SK-N-MC (cell line): ENCODE data around the gene SEC24A.
A peak's percentile ranks its signal among the peaks of the same experiment; 100 is the strongest.
"Not testable (repeated sequence)": the region's sequence is repeated elsewhere in the genome, so short reads cannot be mapped to it uniquely, and the experiment has no call there.

Experiments used
- DNase-seq: peaks from one replicate; pipeline ENCODE4 v3.0.0-alpha.2; 2011; ENCODE audit warnings: low read depth, low spot score
- H3K27ac ChIP-seq: fragments of 200-600 bp; sonication (generic); 2 replicates; pipeline ENCODE4 v1.5.1; 2016; ENCODE audit warnings: mixed run types
- H3K36me3 ChIP-seq: fragments of 200-600 bp; sonication (generic); 2 replicates; pipeline ENCODE4 v1.6.1; 2017; ENCODE audit warnings: antibody characterized with exemption, low read length, mixed read lengths; ENCODE audit not compliant: insufficient read depth
- H3K4me3 ChIP-seq: fragments of 200-600 bp; sonication (generic); 2 replicates; pipeline ENCODE4 v1.5.1; 2016
- H3K9ac ChIP-seq: fragments of 200-600 bp; sonication (generic); 2 replicates; pipeline ENCODE4 v1.8.0; 2017; ENCODE audit warnings: mixed run types, mixed read lengths; ENCODE audit not compliant: insufficient read length
- H3K9me3 ChIP-seq: fragments of 200-600 bp; sonication (generic); 2 replicates; pipeline ENCODE4 v1.6.1; 2017; ENCODE audit warnings: low read depth, mild to moderate bottlenecking, antibody characterized with exemption, low read length, moderate library complexity, mixed read lengths
- EZH2 ChIP-seq: fragments of 200-600 bp; sonication (generic); IDR thresholded peaks from one replicate; pipeline ENCODE4 v1.6.1; 2017; ENCODE audit warnings: antibody characterized with exemption
- FOXP2 ChIP-seq: optimal IDR thresholded peaks from 2 replicates; pipeline ENCODE3; 2011; ENCODE audit warnings: mild to moderate bottlenecking, moderate library complexity; ENCODE audit not compliant: insufficient read depth; ENCODE audit errors: extremely low read length, control extremely low read depth
- POLR2AphosphoS5 ChIP-seq: IDR thresholded peaks from 2 replicates; pipeline ENCODE4 v1.6.1; 2012; ENCODE audit warnings: mild to moderate bottlenecking, low read depth, low read length, borderline replicate concordance

The SEC24A gene

DNA sequence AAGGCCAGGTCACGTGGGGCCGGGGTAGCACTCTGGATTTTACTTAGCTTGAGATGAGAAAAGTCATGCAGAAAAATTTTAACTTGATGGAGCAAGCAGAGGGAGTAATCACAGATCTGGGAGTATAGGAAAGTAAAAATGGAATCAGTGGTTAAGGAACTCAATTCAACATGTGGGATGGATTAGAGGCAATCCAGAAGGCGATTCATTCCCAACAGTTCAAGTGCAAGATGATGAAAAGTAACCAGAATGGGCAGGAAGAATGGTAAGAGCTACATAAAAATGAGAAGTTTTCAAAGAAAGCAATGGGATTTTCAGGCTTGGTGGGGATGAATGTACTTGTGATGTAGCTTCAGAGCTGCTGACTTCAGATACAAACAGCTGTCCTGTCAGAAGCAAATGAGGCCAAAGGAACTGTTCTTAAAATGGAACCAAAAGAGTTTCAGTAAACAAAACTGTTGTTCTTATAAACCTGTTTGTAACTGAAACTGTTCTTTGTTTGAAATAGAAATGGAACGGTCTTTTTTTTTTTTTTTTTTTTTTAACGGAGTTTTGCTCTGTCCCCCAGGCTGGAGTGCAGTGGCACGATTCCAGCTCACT lies 5.6 kb upstream of the SEC24A start:
- Histone ChIP-seq H3K36me3 (no peaks in the 10 kb centered on the region), H3K9ac (no peak overlapping the region), H3K27ac (peak overlapping the region; percentile 42; the same call in 1 of the 2 replicates), H3K4me3 (no peak overlapping the region), H3K9me3 (no peaks in the 10 kb centered on the region)
- no peak for TF ChIP-seq EZH2
- no peak for TF ChIP-seq POLR2AphosphoS5
- no peak for TF ChIP-seq FOXP2
- no peak for DNase-seq

DNA sequence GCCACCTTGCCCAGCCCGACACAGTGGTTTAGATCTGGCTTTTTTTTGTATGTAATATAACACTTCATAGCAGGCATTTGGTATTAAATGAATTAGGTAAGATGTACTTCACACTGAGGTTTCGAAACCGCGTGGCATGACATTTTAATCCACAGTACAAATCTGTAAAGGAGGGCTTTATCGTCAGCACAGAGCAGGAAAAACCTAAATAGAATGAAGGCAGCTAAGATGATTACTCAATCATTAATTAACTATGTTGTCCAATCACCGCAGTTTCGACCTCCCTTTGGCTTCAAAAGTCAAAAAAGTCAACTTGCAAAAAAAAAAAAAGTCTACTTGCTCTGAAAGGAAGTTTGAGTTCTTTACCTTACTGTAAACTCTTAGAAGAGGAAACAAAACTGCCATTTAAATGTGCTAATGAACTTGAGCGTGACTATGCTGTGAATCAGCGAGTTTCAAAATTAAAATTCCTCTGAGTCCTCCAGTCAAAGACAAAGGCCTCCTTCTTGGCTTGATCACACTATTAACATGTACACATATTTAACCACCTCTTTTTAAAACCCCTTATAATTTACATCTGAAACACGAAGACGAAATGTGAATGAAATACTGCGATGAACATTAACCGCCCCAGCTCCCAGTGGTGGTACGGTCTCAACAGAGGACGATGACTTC lies 698 bp upstream of the SEC24A start:
- DNase-seq, result no peak
- peak overlapping the region; percentile 89 for H3K9ac ChIP-seq
- peak overlapping the region; percentile 100 for H3K4me3 ChIP-seq
- H3K36me3 ChIP-seq, result no peaks in the 10 kb centered on the region
- H3K27ac ChIP-seq, result peak overlapping the region; percentile 94
- no peak for TF ChIP-seq FOXP2
- no peak for TF ChIP-seq POLR2AphosphoS5
- TF ChIP-seq EZH2, result no peak
- no peaks in the 10 kb centered on the region for H3K9me3 ChIP-seq

DNA sequence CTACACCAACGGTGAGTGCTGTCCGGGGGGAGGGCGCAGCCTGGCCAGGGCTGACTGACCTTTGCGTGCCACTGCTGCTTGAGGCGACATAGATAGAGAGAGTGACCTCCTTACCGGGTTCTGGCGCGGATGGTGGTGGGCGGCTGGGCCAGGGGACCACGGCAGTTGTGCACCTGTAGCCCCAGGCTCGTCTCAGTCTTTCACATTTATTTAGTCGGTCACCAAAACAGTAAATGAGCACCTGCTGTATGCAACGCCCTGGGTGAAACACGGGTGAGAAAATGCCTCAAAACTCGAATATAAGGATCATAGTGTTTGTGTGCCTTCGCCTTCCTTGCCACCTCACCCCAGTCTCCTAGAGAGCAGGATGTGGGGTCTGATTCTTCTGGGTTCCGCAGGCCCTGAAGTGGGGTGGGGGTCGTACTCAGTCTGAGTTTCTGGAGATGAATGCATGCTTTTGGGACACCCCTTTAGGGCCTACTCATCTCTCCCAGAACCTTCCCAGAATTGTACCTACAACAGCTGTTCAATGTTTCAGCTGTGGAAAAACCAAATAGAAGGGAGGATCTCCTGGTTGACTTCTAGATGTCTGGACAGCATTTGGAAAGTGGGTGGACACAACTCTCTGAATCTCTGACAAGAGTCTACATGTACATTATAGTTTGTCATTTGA lies 714 bp downstream of the SEC24A start:
- H3K9me3 ChIP-seq, result no peaks in the 10 kb centered on the region
- peak overlapping the region; percentile 89 for H3K9ac ChIP-seq
- DNase-seq, result no peak
- H3K27ac ChIP-seq, result no peak overlapping the region
- H3K36me3 ChIP-seq, result no peaks in the 10 kb centered on the region
- peak overlapping the region; percentile 100 for H3K4me3 ChIP-seq
- no peak for TF ChIP-seq EZH2
- no peak for TF ChIP-seq FOXP2
- TF ChIP-seq POLR2AphosphoS5, result no peak

DNA sequence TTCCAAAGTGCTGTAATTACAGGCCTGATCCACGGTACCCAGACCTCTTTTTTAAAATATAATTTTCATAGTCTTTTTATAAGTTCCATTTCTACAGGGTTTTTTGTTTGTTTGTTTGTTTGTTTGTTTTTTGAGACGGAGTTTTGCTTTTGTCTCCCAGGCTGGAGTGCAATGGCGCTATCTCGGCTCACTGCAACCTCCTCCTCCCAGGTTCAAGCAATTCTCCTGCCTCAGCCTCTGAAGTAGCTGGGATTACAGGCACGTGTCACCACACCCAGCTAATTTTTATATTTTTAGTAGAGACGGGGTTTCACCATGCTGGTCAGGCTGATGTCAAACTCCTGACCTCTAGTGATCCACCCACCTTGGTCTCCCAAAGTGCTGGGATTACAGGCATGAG lies 2.1 kb downstream of the SEC24A start:
- H3K9ac ChIP-seq, result peak overlapping the region; percentile 89
- H3K4me3 ChIP-seq, H3K9me3 ChIP-seq, H3K36me3 ChIP-seq, H3K27ac ChIP-seq, DNase-seq: not testable (repeated sequence)

DNA sequence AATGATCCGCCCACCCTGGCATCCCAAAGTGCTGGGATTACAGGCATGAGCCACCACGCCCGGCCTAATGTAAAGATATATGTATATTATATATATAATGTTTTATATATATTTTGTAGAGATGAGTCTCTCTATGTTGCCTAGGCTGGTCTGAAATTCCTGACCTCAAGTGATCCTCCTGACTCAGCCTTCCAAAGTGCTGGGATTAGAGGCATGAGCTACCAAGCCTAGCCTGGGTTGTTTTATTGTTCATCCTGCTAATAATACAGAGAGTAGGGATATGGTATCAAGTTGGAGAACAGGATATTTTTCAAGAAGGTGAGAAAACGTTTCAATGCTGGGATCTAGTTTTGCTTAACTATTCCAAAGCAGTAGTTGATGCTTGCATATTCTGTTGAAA lies 2.9 kb downstream of the SEC24A start:
- DNase-seq, result no peak
- no peaks in the 10 kb centered on the region for H3K36me3 ChIP-seq

DNA sequence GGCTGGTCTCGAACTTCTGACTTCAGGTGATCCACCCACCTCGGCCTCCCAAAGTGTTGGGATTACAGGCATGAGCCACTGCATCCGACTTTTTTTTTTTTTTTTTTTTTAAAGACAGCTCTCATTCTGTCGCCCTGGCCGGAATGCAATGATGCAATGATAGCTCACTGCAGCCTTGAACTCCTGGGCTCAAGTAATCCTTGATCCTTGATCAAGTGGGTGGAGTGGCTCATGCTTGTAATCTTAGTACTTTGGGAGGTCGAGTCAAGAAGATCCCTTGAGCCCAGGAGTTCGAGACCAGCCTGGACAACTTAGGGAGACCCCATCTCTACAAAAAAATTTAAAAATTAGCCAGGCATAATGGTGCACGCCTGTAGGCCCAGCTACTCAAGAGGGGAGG lies 8.1 kb downstream of the SEC24A start:
- H3K27ac ChIP-seq, result no peak overlapping the region
- no peak for DNase-seq
- peaks cover 7% of the 10 kb centered on the region for H3K36me3 ChIP-seq
- no peak overlapping the region for H3K9ac ChIP-seq
- no peak for TF ChIP-seq FOXP2
- no peak for TF ChIP-seq EZH2
- no peak for TF ChIP-seq POLR2AphosphoS5
- no peak overlapping the region for H3K4me3 ChIP-seq
- no peaks in the 10 kb centered on the region for H3K9me3 ChIP-seq

More for the DNA sequence above, 2.9 kb downstream of the SEC24A start:
- H3K4me3 ChIP-seq, result no peak overlapping the region
- H3K9ac ChIP-seq, result no peak overlapping the region
- no peaks in the 10 kb centered on the region for H3K9me3 ChIP-seq
- H3K27ac ChIP-seq, result no peak overlapping the region
- TF ChIP-seq POLR2AphosphoS5, result no peak
- TF ChIP-seq FOXP2, result no peak
- TF ChIP-seq EZH2, result no peak

DNA sequence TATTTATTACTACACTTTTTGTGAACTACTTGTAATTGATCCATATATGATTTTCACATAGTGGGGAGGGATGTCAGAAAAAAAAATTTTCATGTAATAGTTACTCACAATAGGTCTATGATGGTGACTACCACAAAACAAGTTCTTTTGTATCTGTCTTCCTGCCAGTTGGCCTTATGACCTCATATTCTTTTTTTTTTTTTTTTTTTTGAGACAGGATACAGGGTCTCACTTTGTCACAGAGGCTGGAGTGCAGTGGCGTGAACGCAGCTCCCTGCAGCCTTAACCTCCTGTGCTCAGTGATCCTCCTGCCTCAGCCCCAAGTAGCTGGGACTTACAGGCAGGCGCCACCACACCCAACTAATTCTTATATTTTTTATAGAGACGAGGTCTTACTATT lies 10.9 kb downstream of the SEC24A start:
- H3K36me3 ChIP-seq, result peaks cover 20% of the 10 kb centered on the region

DNA sequence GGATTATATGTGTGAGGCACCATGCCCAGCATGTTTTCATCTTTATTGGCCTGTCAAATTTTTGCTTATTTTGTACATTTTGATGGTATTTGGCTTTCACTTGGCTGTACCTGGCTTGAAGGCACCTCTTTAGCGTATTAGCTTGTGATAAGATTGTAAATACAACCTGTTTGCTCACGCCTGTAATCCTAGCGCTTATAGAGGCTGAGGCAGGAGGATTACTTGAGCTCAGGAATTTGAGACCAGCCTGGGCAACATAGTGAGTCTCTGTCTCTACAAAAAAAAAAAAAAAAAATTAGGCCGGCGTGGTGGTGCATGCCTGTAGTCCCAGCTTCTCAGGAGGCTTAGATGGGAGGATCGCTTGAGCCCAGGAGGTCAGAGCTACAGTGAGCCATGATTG lies 11.3 kb downstream of the SEC24A start:
- DNase-seq, result no peak
- TF ChIP-seq POLR2AphosphoS5 (no peak), FOXP2 (no peak), EZH2 (no peak)
- Histone ChIP-seq H3K36me3 (peaks cover 20% of the 10 kb centered on the region), H3K9me3 (no peaks in the 10 kb centered on the region), H3K27ac (no peak overlapping the region), H3K4me3 (no peak overlapping the region), H3K9ac (no peak overlapping the region)

More for the DNA sequence above, 10.9 kb downstream of the SEC24A start:
- TF ChIP-seq EZH2, result no peak
- TF ChIP-seq FOXP2, result no peak
- no peak for TF ChIP-seq POLR2AphosphoS5
- H3K27ac ChIP-seq, result no peak overlapping the region
- no peak overlapping the region for H3K9ac ChIP-seq
- no peaks in the 10 kb centered on the region for H3K9me3 ChIP-seq
- DNase-seq, result no peak
- H3K4me3 ChIP-seq, result no peak overlapping the region
